BJ (cell line): ENCODE results near the gene FBLN5. TPM values are rescaled to one million over a fixed set of nuclear protein-coding genes. Genes with fewer than 3 reads are reported as not detected.

Experiments used
- CTCF ChIA-PET: fragments of 350-600 bp; formaldehyde crosslinking; extraction: SDS; loops from one replicate; lab custom pipeline; 2021; ENCODE audit warnings: antibody characterized with exemption, inconsistent platforms; lab: Yijun Ruan, JAX
- POLR2A ChIA-PET: fragments of 300-600 bp; sonication (Branson Sonifier 250); formaldehyde crosslinking; extraction: SDS; loops from one replicate; lab custom pipeline; 2021; ENCODE audit warnings: antibody characterized with exemption; lab: Charles Lee
- DNase-seq: peaks from one replicate; pipeline ENCODE4 v3.0.0-alpha.2; 2011; ENCODE audit warnings: low read depth
- H3K27me3 ChIP-seq: 2 replicates; pipeline ENCODE4 v1.6.0; 2011; ENCODE audit warnings: low read length; ENCODE audit not compliant: control insufficient read depth, insufficient read depth
- H3K36me3 ChIP-seq: 2 replicates; pipeline ENCODE4 v1.5.1; 2011; ENCODE audit warnings: low read length; ENCODE audit not compliant: control insufficient read depth, insufficient read depth
- H3K4me3 ChIP-seq: 2 replicates; pipeline ENCODE4 v1.5.1; 2011; ENCODE audit warnings: low read depth, mild to moderate bottlenecking, control low read depth, low read length
- polyA plus RNA-seq: library from polyadenylated mRNA; depleted of rRNA; stranded (reverse); fragments of >200 nt; gene quantifications from 2 replicates; pipeline ENCODE4 v1.2.3, GENCODE V29; 2011
- TF ChIP-seq, protein P1 (sequence below): IDR thresholded peaks from 2 replicates; pipeline ENCODE4 v1.5.1; 2011; ENCODE audit warnings: low read depth, mild to moderate bottlenecking, control low read depth, inconsistent platforms, low read length, moderate library complexity; ENCODE audit not compliant: insufficient read depth

The FBLN5 gene
- polyA plus RNA-seq, 1 experiment: 158 TPM

DNA sequence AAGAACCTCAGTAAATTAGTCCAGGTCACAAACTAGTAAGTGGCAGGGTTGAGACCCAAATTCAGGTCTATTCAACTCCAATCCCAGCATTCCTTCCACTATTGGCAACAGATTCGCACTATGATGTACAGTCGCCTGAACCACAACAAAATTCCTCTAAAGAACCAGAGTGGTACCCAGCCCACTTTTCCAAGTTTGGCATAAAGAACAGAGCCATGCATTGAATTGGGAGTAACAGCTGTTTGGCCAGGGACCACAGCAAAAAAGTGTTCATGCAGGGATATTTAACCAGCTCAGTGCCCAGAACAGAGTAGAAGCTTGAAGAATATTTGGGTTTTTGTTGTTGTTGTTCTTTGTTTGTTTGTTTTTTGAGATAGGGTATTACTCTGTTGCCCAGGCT is 89.9 kb downstream of the FBLN5 start:
- ChIA-PET POLR2A (no interaction called here), CTCF (no interaction called here)
- no peak for DNase-seq
- Histone ChIP-seq H3K4me3 (no peak overlapping the region), H3K27me3 (peaks cover 1% of the 10 kb centered on the region; the same call in 1 of the 2 replicates), H3K36me3 (no peaks in the 10 kb centered on the region; the same call in 1 of the 2 replicates)
- TF ChIP-seq, protein P1, sequence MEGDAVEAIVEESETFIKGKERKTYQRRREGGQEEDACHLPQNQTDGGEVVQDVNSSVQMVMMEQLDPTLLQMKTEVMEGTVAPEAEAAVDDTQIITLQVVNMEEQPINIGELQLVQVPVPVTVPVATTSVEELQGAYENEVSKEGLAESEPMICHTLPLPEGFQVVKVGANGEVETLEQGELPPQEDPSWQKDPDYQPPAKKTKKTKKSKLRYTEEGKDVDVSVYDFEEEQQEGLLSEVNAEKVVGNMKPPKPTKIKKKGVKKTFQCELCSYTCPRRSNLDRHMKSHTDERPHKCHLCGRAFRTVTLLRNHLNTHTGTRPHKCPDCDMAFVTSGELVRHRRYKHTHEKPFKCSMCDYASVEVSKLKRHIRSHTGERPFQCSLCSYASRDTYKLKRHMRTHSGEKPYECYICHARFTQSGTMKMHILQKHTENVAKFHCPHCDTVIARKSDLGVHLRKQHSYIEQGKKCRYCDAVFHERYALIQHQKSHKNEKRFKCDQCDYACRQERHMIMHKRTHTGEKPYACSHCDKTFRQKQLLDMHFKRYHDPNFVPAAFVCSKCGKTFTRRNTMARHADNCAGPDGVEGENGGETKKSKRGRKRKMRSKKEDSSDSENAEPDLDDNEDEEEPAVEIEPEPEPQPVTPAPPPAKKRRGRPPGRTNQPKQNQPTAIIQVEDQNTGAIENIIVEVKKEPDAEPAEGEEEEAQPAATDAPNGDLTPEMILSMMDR: no peak

DNA sequence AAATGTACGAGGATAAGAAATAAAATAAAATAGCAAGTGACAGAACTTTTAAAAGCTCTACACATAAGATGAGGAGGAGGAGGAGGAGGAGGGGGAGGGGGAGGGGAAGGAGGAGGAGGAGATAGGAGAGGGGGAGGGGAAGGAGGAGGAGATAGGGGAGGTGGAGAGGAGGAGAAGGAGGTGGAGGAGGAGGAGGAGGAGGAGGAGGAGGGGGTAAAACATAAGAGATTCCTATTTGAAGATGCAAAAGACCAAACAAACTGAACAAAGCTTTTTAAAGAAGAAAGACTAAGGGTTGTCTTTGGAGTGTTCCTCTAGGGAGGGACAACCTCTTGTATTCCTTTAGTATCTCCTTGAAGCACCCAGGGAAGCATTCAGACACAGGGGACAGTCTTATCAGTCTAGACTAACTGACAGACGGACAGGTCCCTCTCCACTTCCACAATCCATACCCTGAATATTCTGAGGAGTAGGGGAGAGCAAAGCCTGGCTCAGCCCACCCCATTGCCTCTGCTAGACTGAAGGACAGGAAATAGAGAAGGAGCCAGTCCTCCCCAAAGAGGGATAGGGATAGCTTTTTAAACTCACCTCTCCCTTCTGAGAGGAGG is 93.1 kb downstream of the FBLN5 start:
- no peak for DNase-seq
- TF ChIP-seq, protein P1: no peak
- ChIA-PET CTCF (interaction anchor here (0.7 to 1.1 kb wide), 3 partner anchors 12 to 531 kb away, joined by 3 to 4 read pairs (median 3); no protein-coding TSS in a partner anchor), POLR2A (no interaction called here)
- H3K4me3 ChIP-seq: no peak overlapping the region
- H3K27me3 ChIP-seq: no peaks in the 10 kb centered on the region
- H3K36me3 ChIP-seq: no peaks in the 10 kb centered on the region

DNA sequence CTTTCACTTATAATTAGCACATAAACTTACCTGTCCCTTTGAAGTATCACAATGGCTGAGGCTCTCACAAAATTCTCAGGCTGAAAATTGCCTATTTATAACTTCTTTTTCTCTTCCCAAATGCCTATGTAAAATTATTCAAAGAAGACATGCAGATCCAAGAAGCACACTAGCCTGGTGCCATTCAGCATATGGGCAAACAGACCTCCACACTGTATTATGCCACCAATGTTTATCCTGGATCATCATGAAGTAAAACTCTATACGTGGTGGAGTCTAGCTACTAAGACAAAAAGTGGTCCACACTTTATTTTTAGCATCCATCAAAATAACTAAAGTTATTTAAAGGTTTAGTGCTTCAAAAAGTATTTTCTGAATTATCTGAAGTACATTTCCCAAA is 95.9 kb downstream of the FBLN5 start:
- no peak for DNase-seq
- Histone ChIP-seq H3K27me3 (no peaks in the 10 kb centered on the region), H3K36me3 (no peaks in the 10 kb centered on the region), H3K4me3 (no peak overlapping the region)
- TF ChIP-seq, protein P1: no peak
- CTCF ChIA-PET: interaction anchor here (1.0 kb wide), 1 partner anchor 53 kb away, joined by 3 read pairs; no protein-coding TSS in a partner anchor
- POLR2A ChIA-PET: no interaction called here

DNA sequence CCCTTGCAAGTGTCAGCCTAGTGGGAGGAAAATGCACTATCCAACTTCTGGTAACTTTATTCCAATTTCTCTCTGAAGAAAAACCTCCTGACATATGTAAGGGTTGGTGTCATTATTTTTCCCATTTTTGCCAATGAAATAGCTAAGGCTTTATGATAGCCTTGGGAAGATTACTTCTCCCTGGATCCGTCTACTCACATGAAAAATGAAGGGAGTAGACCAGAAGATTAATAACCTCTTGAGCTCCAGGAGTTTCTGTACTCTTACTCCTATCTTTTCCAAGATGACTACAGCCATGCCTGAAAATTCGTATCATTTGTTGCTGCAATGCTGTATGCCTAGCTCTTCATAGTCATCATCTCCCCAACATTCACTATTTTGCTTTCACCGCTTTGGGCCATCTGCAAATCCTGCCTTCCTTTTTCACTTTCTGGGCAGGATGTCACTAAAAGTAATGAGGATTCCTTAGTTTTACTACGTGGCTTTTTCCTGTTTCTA is 98.9 kb downstream of the FBLN5 start:
- H3K27me3 ChIP-seq: no peaks in the 10 kb centered on the region
- no peak for DNase-seq
- ChIA-PET CTCF (no interaction called here), POLR2A (no interaction called here)
- TF ChIP-seq, protein P1: no peak
- no peak overlapping the region for H3K4me3 ChIP-seq
- no peaks in the 10 kb centered on the region for H3K36me3 ChIP-seq

DNA sequence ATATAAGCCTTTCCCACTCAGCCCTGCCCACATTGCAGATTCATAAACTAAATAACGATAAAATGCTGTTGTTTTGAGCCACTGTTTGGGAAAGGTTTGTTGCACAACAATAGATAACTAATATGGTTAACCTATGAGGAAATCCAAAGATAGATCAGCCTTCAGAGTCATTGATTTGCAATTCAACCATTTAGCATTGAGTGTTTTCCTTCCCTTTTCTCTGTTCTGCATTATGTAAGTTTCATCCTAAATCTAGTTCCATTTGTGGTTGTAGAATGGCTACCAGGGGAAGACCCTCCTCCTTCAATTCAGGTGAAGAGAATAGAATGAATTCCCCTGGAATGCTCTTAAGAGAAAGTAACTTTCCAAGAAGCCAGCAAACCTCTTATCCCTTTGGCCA is 99.8 kb downstream of the FBLN5 start:
- CTCF ChIA-PET: no interaction called here
- POLR2A ChIA-PET: no interaction called here
- no peaks in the 10 kb centered on the region for H3K36me3 ChIP-seq
- TF ChIP-seq, protein P1: no peak
- no peak overlapping the region for H3K4me3 ChIP-seq
- H3K27me3 ChIP-seq: no peaks in the 10 kb centered on the region
- DNase-seq: no peak
